Nephron progenitor cell (in vitro differentiated cells): Measurements from ENCODE around the gene CAMKMT.

Experiments
- DNase-seq: peaks from one replicate; pipeline ENCODE4 v3.0.0; 2021
- H3K27ac Mint-ChIP-seq: 2 replicates; pipeline ENCODE4 v1.8.0; 2021; ENCODE audit warnings: mild to moderate bottlenecking, moderate library complexity, mixed read lengths
- H3K27me3 Mint-ChIP-seq: 2 replicates; pipeline ENCODE4 v1.8.0; 2021; ENCODE audit warnings: mild to moderate bottlenecking, low read depth, mixed read lengths; ENCODE audit not compliant: poor library complexity
- H3K36me3 Mint-ChIP-seq: 2 replicates; pipeline ENCODE4 v1.8.0; 2021; ENCODE audit warnings: low read depth, mixed read lengths
- H3K4me1 Mint-ChIP-seq: 2 replicates; pipeline ENCODE4 v1.8.0; 2021; ENCODE audit warnings: mixed read lengths
- H3K4me3 Mint-ChIP-seq: 2 replicates; pipeline ENCODE4 v1.8.0; 2021; ENCODE audit warnings: mild to moderate bottlenecking, moderate library complexity, mixed read lengths
- H3K9me3 Mint-ChIP-seq: 2 replicates; pipeline ENCODE4 v1.8.0; 2021; ENCODE audit warnings: mild to moderate bottlenecking, moderate library complexity, mixed read lengths
- TF ChIP-seq, protein P1 (sequence below): fragments of 200-600 bp; sonication (generic); IDR thresholded peaks from 2 replicates; pipeline ENCODE4 v1.5.0; 2021; ENCODE audit warnings: antibody characterized with exemption

Gene CAMKMT

DNA sequence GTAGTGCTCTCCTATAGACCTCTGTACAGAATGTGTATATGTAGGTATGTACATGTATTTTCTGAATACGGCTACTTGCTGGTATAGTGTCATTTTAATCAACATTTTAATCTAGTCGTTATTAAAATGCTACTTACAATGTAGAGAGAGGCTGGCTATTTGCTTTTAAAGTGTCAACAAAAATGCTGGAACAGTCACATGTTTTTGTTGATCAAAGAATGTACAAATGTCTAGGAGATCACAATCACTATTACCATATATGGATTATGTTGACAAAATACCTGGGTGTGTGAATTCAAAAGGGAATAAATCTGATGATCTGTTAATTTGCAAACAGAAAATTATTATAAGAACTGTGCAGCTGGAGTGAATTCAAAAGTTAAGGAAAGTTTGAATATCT lies 170.3 kb downstream of the CAMKMT start:
- Mint-ChIP-seq H3K9me3 (peaks cover 3% of the 10 kb centered on the region), H3K27me3 (no peaks in the 10 kb centered on the region), H3K27ac (no peak overlapping the region), H3K4me3 (no peak overlapping the region), H3K36me3 (no peaks in the 10 kb centered on the region), H3K4me1 (no peaks in the 10 kb centered on the region)
- no peak for DNase-seq
- TF ChIP-seq, protein P1, sequence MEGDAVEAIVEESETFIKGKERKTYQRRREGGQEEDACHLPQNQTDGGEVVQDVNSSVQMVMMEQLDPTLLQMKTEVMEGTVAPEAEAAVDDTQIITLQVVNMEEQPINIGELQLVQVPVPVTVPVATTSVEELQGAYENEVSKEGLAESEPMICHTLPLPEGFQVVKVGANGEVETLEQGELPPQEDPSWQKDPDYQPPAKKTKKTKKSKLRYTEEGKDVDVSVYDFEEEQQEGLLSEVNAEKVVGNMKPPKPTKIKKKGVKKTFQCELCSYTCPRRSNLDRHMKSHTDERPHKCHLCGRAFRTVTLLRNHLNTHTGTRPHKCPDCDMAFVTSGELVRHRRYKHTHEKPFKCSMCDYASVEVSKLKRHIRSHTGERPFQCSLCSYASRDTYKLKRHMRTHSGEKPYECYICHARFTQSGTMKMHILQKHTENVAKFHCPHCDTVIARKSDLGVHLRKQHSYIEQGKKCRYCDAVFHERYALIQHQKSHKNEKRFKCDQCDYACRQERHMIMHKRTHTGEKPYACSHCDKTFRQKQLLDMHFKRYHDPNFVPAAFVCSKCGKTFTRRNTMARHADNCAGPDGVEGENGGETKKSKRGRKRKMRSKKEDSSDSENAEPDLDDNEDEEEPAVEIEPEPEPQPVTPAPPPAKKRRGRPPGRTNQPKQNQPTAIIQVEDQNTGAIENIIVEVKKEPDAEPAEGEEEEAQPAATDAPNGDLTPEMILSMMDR, result no peak

DNA sequence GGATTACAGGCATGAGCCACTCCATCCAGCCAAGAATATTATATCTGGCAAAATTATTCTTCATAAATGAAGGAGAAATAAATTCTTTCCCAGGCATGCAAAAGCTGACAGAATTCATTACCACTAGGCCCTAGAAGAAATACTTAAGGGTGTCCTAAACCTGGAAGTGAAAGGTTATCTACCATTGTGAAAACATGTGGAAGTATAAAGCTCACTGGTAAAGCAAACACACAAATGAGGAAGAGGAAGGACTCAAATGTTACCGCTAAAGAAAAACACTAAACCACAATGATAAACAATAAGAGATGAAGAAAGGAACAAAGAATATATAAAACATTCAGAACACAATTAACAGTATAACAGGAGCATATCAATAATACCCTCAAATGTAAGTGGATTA lies 171.8 kb downstream of the CAMKMT start:
- no peaks in the 10 kb centered on the region for H3K4me1 Mint-ChIP-seq
- H3K9me3 Mint-ChIP-seq, result peaks cover 10% of the 10 kb centered on the region
- no peak overlapping the region for H3K4me3 Mint-ChIP-seq
- no peaks in the 10 kb centered on the region for H3K27me3 Mint-ChIP-seq
- no peak overlapping the region for H3K27ac Mint-ChIP-seq
- no peak for DNase-seq
- TF ChIP-seq, protein P1, result no peak
- H3K36me3 Mint-ChIP-seq, result no peaks in the 10 kb centered on the region

DNA sequence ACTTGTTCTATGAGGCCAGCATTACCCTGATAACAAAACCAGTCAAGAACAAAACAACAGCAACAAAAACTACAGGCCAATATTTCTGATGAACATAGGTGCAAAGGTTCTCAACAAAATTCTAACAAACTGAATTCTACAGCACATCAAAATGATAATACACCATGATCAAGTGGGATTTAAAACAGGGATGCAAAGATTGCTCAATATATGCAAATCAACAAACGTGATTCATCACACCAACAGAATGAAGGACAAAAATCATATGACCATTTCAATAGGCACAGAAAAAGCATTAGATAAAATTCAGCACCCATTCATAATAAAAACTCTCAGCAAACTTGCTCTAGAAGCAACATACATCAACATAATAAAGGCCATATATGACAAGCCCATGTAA lies 173.6 kb downstream of the CAMKMT start:
- H3K27ac Mint-ChIP-seq, result no peak overlapping the region
- H3K9me3 Mint-ChIP-seq, result peaks cover 10% of the 10 kb centered on the region
- TF ChIP-seq, protein P1, result no peak
- H3K36me3 Mint-ChIP-seq, result no peaks in the 10 kb centered on the region
- DNase-seq, result no peak
- no peaks in the 10 kb centered on the region for H3K4me1 Mint-ChIP-seq
- peaks cover 5% of the 10 kb centered on the region for H3K27me3 Mint-ChIP-seq
- H3K4me3 Mint-ChIP-seq, result no peak overlapping the region

DNA sequence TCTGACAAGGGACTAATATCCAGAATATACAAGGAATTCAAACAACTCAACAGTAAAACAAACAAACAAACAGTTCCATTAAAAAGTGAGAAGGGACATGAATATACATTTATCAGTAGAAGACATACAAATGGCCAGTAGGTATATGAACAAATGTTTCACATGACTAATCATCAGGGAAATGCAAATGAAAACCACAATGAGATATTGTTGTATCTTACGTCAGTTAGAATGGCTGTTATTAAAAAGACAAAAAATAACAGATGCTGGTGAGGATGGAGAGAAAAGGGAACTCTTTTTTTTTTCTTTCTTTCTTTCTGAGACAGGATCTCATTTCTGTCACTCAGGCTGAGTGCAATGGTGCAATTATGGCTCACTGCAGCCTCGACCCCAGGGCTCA lies 175.5 kb downstream of the CAMKMT start:
- Mint-ChIP-seq H3K36me3 (no peaks in the 10 kb centered on the region), H3K27me3 (peaks cover 5% of the 10 kb centered on the region), H3K4me3 (no peak overlapping the region), H3K9me3 (peaks cover 10% of the 10 kb centered on the region), H3K4me1 (no peaks in the 10 kb centered on the region), H3K27ac (no peak overlapping the region)
- no peak for DNase-seq
- TF ChIP-seq, protein P1, result no peak

DNA sequence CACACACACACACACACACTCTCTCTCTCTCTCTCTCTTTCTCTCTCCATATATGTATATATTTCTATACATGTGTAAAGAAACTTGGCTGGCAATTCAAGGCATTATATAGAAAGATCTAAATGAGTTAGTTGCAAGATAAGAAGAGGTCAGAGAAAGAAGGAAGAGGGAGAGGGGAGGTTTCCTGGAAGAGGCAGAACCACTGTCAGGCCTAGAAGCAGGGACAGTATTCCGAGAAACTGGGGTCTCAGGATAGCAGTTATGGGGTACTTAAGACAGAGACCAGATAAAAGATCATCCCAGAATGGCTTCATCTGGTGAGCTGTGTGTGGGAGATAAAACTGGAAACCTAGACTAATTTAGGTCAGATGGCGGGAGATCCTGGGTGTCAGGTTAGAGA lies 180.8 kb downstream of the CAMKMT start:
- Mint-ChIP-seq H3K27ac (peak overlapping the region; percentile 35), H3K4me3 (no peak overlapping the region), H3K36me3 (no peaks in the 10 kb centered on the region), H3K4me1 (peaks cover 22% of the 10 kb centered on the region), H3K9me3 (peaks cover 3% of the 10 kb centered on the region), H3K27me3 (peaks cover 5% of the 10 kb centered on the region)
- no peak for DNase-seq
- TF ChIP-seq, protein P1, result no peak

DNA sequence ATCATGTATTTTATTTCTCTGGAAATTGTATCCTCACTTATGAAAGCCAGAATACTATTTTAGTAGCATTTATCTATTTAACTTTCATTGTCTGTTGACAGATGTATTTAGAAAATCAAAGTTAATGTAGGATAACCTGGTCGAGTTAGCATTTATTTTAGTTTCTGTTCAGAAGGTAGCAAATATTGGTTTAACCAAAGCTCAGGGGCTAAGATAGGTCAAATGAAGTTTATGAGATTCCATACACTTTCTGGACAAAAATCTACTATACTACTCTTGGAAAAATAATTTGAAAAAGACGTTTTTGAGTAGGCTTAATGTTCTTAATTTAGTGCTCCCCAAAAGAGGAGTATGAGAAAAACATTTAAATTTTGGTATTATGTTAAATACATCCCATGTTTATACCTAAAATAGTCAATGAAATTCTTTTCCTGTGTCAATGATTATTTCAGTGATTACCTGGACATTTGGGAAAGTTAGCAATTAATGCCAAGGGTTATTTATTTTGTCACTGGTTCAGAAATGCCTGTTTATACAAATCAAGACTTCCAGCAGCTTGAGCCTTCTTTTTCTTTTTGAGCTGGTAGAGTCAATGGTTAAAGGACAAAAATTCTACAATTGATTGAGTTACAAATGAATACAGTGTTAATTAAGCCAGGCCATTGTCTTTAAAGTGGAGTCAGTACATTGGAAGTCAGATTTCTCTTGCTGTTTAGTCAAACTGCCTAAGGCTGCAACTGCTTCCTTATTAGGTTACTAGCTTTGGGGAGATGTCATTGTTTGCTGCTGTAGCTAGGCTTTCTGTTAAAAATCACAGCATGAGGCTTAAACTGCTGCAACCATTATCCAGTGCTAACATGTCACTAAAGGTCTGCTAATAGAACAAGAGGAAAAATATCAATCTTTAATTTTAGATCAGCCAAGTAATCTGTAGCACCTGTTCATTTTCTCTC lies 182.3 kb downstream of the CAMKMT start:
- Mint-ChIP-seq H3K4me3 (no peak overlapping the region), H3K27me3 (peaks cover 4% of the 10 kb centered on the region), H3K27ac (no peak overlapping the region), H3K36me3 (no peaks in the 10 kb centered on the region), H3K4me1 (peaks cover 32% of the 10 kb centered on the region), H3K9me3 (no peaks in the 10 kb centered on the region)
- DNase-seq, result no peak
- TF ChIP-seq, protein P1, result no peak
